Ovary (tissue), 9 donors: ENCODE results near the gene CDSN. TPM values are rescaled to one million over a fixed set of nuclear protein-coding genes. Genes with fewer than 3 reads are reported as not detected.

Source experiments
- DNase-seq, 5 donors: peaks; one replicate each; pipeline ENCODE4 v3.0.0-alpha.2; 2019 to 2020
- H3K27ac ChIP-seq, 2 donors: fragments of 200-600 bp; one replicate each; pipeline versions ENCODE4 v1.5.1 to v1.8.0; 2019 to 2022
- H3K27me3 ChIP-seq: fragments of 200-600 bp; one replicate; pipeline ENCODE4 v1.8.0; 2022
- H3K36me3 ChIP-seq: fragments of 200-600 bp; sonication (generic); one replicate; pipeline ENCODE4 v1.5.1; 2019
- H3K4me1 ChIP-seq: one replicate; pipeline ENCODE4 v1.8.1; 2013; ENCODE audit warnings: mild to moderate bottlenecking, moderate library complexity; ENCODE audit not compliant: insufficient read depth
- H3K4me3 ChIP-seq: fragments of 200-600 bp; sonication (generic); one replicate; pipeline ENCODE4 v1.5.1; 2017
- H3K9me3 ChIP-seq, 2 donors: fragments of 200-600 bp in 1 of 2; sonication (generic) in 1 of 2; one replicate each; pipeline versions ENCODE4 v1.5.1 to v1.8.1; 2013 to 2019; ENCODE audit warnings: mild to moderate bottlenecking in 1 of 2, moderate library complexity in 1 of 2
- CTCF ChIP-seq, 3 donors: fragments of 450-650 bp in 2 of 3; fragments of 200-600 bp in 1 of 3; IDR thresholded peaks; one replicate each; pipeline versions ENCODE4 v1.5.1 to v1.8.0; 2016 to 2022; ENCODE audit warnings: antibody characterized with exemption in 3 of 3, mild to moderate bottlenecking in 1 of 3
- EP300 ChIP-seq: sonication (generic); formaldehyde crosslinking; IDR thresholded peaks from one replicate; pipeline ENCODE4 v1.6.1; 2017; ENCODE audit warnings: antibody characterized with exemption
- POLR2A ChIP-seq: fragments of 450-650 bp; IDR thresholded peaks from one replicate; pipeline ENCODE4 v1.6.1; 2017; ENCODE audit warnings: antibody characterized with exemption, mild to moderate bottlenecking, moderate library complexity
- WGBS, 3 donors: extraction: QIAGEN DNeasy Blood & Tissue Kit in 1 of 3; methylation state at CpG; one replicate each; pipeline versions ENCODE4 v1.1.5 to v1.1.7; 2013 to 2017; 5-methylcytosine and 5-hydroxymethylcytosine counted together
- intact Hi-C, 4 donors: fragments of 100-400 bp; cut with DNase I; formaldehyde crosslinking; loops; one replicate each; pipeline versions ENCODE4 v1.11.0 to v1.15.1; 2022 to 2023
- polyA plus RNA-seq, 2 donors: library from polyadenylated mRNA; stranded (reverse); fragments of 200-250 nt in 1 of 2; fragments of 350-450 nt in 1 of 2; fragmentation: Illumina TruSeq in 1 of 2; extraction: RNeasy Lipid Tissue Mini Kit (QIAGEN cat#74804) in 1 of 2; gene quantifications; one replicate each; pipeline ENCODE4 v1.2.3, GENCODE V29; 2013 to 2014
- total RNA-seq, 7 donors: library from RNA; depleted of rRNA in 2 of 7; stranded (reverse); fragments of >200 nt in 2 of 7; fragmentation: NEBNext Ultra II Directional in 3 of 7; extraction: Animal tissue kit (Norgen Biotek cat#: 25700) in 3 of 7; gene quantifications; one replicate each; pipeline versions ENCODE4 v1.1.0 to v1.2.4, GENCODE V29; 2016 to 2023
- donor health status: DM: no; HTN: no; CAD: no; lungs with moderate emphysema.
- donor health status: DM: no; HTN: no; CAD: no.
- donor health status: Bipolar disorder and iron deficiency.
- donor health status: DM: yes; HTN: yes; CAD: no.
- donor health status: DM: no; HTN: no; CAD: no.
- donor health status: DM: yes; HTN: yes; CAD: no.

The CDSN gene
- total and polyA plus RNA-seq, 9 donors = 0.05 to 0.34 TPM; not detected in 7

DNA sequence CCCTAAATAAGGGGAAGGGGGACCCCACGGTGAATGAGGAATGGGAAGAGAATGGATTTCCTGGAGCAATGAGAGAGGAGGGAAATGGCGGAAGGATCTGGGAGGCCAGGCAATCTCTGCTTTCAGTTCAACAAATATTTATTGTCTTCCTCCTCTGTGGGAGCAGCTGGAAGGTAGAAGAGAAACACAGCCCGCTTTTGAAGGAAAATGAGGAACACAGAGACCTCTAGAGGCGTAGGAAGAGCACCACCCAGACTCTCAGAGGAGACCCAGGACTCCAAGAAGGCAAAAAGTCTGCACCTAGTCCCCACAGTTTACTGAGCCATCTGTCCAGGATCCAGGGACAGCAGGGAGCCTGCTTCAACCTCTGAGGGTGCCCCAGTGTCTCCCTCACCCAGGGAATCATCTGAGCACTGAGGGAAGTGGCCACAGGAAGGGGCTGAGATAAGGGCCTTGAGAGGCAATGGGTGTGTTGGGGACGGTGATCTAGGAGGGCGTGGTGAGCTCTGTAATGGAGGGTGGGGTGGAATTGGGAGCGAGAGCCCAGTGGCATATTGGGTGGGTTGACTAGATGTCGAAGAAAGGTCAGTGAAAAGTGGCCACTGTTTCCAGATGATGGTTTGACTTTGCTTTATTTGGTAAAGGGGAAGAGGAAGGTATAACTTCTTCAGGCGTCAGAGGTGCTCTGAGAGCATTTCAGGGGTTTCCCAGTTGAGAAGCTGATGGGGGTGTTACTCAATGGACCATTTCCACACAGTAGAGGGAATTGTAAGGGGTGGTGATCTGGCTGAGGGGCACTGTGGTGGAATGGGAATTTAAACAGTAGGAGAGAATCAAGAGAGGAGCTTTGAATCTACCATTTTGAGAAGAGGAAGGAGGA lies 5.0 kb downstream of the CDSN start:
- peak overlapping the region in 1 of 2 donors; percentile 0 for H3K27ac ChIP-seq
- 64 to 69% (median 69%) methylated on average over 9 of the region's 9 CpGs for WGBS, 3 donors
- DNase-seq = no peak
- H3K27me3 ChIP-seq = no peaks in the 10 kb centered on the region
- H3K4me3 ChIP-seq = peak overlapping the region; percentile 24
- H3K9me3 ChIP-seq = no peaks in the 10 kb centered on the region
- TF ChIP-seq POLR2A (no peak), EP300 (no peak)
- intact Hi-C loops = no loop called here
- H3K36me3 ChIP-seq = no peaks in the 10 kb centered on the region
- H3K4me1 ChIP-seq = peaks cover 5% of the 10 kb centered on the region

GRCh38 chr6:31114541-31114878 lies 5.7 kb downstream of the CDSN start, which contains the start of gene PSORS1C1:
PSORS1C1 (plus strand) TSS chr6:31114800; CDS start chr6:31129633, 14,833 bp downstream.
- WGBS, 3 donors = 2 to 11% (median 6%) methylated on average over 3 of the region's 3 CpGs
- Histone ChIP-seq H3K36me3 (no peaks in the 10 kb centered on the region), H3K27ac (peak within 1 kb of the TSS in 1 of 2 donors; percentile 0), H3K4me3 (peak within 1 kb of the TSS; percentile 24), H3K27me3 (no peaks in the 10 kb centered on the region), H3K9me3 (no peaks in the 10 kb centered on the region), H3K4me1 (peaks cover 5% of the 10 kb centered on the region)
- intact Hi-C loops = no loop called here
- peak; percentile 70 to 88 (median 86) for DNase-seq
- TF ChIP-seq POLR2A = no peak
- TF ChIP-seq CTCF (IDR thresholded peaks at IDR 0.05) = no peak
- TF ChIP-seq EP300 = no peak

DNA sequence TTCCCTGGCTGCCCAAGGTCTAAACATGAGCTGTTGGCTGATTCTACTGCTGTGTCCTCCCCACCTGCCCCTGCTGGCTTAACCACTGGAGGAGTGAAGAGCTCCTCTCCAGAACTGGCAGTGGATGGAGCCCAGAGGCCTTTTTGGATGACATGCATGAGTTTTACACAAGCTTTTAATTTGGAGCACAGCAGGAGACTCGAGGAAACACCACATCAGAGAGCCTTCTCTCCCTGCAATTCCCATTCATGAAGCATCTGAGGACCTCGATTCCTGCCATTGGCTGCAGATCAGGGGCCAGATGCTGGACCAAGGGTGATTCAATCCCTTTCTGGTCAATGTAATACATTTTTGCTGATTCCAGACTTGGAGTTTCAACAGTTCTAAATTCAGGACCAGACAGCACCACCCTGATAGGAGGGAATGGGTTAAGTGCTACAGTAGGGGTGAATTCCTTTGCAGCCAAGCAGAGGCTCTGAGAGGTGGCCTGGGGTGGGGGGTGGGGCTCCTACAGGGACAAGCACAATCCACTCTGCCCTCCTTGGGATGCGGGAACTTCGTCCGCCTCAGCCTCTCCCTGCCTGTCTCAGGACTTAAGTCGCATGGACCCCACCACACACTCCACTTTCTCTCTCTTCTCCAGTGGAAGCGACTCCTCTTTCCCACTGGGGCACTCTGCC lies 6.2 kb downstream of the CDSN start:
- H3K4me1 ChIP-seq = peaks cover 5% of the 10 kb centered on the region
- no peak overlapping the region for H3K4me3 ChIP-seq
- no peak for DNase-seq
- no peak for TF ChIP-seq EP300
- TF ChIP-seq CTCF (IDR thresholded peaks at IDR 0.05) = no peak
- WGBS, 3 donors = 51 to 80% (median 80%) methylated on average over 7 of the region's 7 CpGs
- no peaks in the 10 kb centered on the region for H3K36me3 ChIP-seq
- intact Hi-C loops = no loop called here
- H3K27me3 ChIP-seq = no peaks in the 10 kb centered on the region
- no peaks in the 10 kb centered on the region for H3K9me3 ChIP-seq
- peak overlapping the region in 1 of 2 donors; percentile 0 for H3K27ac ChIP-seq

DNA sequence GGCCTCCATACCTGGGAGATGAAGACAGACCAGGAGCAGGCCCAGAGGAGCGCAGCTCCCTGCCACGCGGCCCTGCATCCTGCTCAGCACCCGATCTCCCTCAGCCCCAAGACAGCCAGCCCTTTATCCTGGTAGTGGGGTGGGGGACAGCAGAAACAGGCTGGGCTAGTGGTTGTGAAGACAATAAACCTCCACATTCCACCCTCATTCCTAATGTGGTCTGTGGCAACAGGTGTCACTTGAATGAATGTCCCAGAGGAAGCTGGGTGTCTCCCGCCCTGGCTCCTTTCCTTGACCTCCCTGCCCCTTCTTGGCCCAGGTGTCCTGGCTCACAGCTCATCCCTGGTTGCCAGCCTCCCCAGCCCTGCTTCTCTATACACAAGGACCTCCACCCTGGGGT lies 7.8 kb downstream of the CDSN start, which contains the start of gene C6orf15:
Gene C6orf15, minus strand, starts transcription at position 98 of the 400 bp plus-strand sequence. Its CDS starts 20 bp downstream, at position 78.
- peaks cover 5% of the 10 kb centered on the region for H3K4me1 ChIP-seq
- WGBS, 3 donors = 84 to 96% (median 88%) methylated on average over 5 of the region's 5 CpGs
- no peaks in the 10 kb centered on the region for H3K9me3 ChIP-seq
- no peak within 1 kb of the TSS for H3K27ac ChIP-seq
- TF ChIP-seq EP300 = no peak
- no peak for TF ChIP-seq POLR2A
- no peak for TF ChIP-seq CTCF (IDR thresholded peaks at IDR 0.05)
- no peak within 1 kb of the TSS for H3K4me3 ChIP-seq
- H3K27me3 ChIP-seq = no peaks in the 10 kb centered on the region
- no peak for DNase-seq
- H3K36me3 ChIP-seq = no peaks in the 10 kb centered on the region
- intact Hi-C loops = no loop called here
